SK-N-MC (cell line): ENCODE data around the gene APP.

ENCODE experiments used
- EZH2 ChIP-seq: fragments of 200-600 bp; sonication (generic); IDR thresholded peaks from one replicate; pipeline ENCODE4 v1.6.1; 2017; ENCODE audit warnings: antibody characterized with exemption
- POLR2AphosphoS5 ChIP-seq: IDR thresholded peaks from 2 replicates; pipeline ENCODE4 v1.6.1; 2012; ENCODE audit warnings: mild to moderate bottlenecking, low read depth, low read length, borderline replicate concordance

GRCh38 chr21:25960402-25960801, 210.2 kb downstream of the APP start:
- no peak for TF ChIP-seq EZH2
- no peak for TF ChIP-seq POLR2AphosphoS5
